Immature natural killer cell (primary cell): ENCODE results near the gene TTBK2. TPM values are rescaled to one million over a fixed set of nuclear protein-coding genes. Genes with fewer than 3 reads are reported as not detected.

Experiments used
- DNase-seq, 3 donors: peaks; one replicate each; pipeline ENCODE4 v3.0.0; 2022; ENCODE audit warnings: mixed read lengths in 1 of 3
- H3K27ac Mint-ChIP-seq, 6 donors: one replicate each; pipeline ENCODE4 v1.8.0; 2020; ENCODE audit warnings: mixed read lengths in 6 of 6, mild to moderate bottlenecking in 5 of 6, inconsistent platforms in 4 of 6, moderate library complexity in 3 of 6
- H3K27me3 Mint-ChIP-seq, 3 donors: one replicate each; pipeline ENCODE4 v1.8.0; 2020 to 2021; ENCODE audit warnings: low read depth in 3 of 3, mild to moderate bottlenecking in 3 of 3, mixed read lengths in 3 of 3, moderate library complexity in 3 of 3, inconsistent platforms in 1 of 3
- H3K36me3 Mint-ChIP-seq, 3 donors: one replicate each; pipeline ENCODE4 v1.8.0; 2020; ENCODE audit warnings: mixed read lengths in 3 of 3, inconsistent platforms in 2 of 3, mild to moderate bottlenecking in 2 of 3
- H3K4me1 Mint-ChIP-seq, 2 donors: one replicate each; pipeline ENCODE4 v1.8.0; 2020; ENCODE audit warnings: inconsistent platforms in 2 of 2, mild to moderate bottlenecking in 2 of 2, mixed read lengths in 2 of 2, moderate library complexity in 1 of 2
- H3K4me3 Mint-ChIP-seq, 5 donors: one replicate each; pipeline ENCODE4 v1.8.0; 2020; ENCODE audit warnings: mild to moderate bottlenecking in 5 of 5, mixed read lengths in 5 of 5, inconsistent platforms in 3 of 5, moderate library complexity in 3 of 5
- H3K9me3 Mint-ChIP-seq, 6 donors: one replicate each; pipeline ENCODE4 v1.8.0; 2020; ENCODE audit warnings: mild to moderate bottlenecking in 6 of 6, mixed read lengths in 6 of 6, inconsistent platforms in 4 of 6, moderate library complexity in 3 of 6
- polyA plus RNA-seq, 3 donors: library from polyadenylated mRNA; unstranded; fragments of 300-500 nt; fragmentation: Illumina TruSeq; gene quantifications; one replicate each; pipeline ENCODE4 v1.2.3, GENCODE V29; 2021

Gene TTBK2
- polyA plus RNA-seq, 3 donors from 2014 or later = 5.1 to 11.0 (median 5.9) TPM

- no peaks in the 10 kb centered on the region for H3K4me1 Mint-ChIP-seq
- H3K27ac Mint-ChIP-seq = peak overlapping the region in 2 of 6 donors; percentile 34 to 39
- H3K9me3 Mint-ChIP-seq = no peaks in the 10 kb centered on the region
- H3K4me3 Mint-ChIP-seq = no peak overlapping the region
- H3K36me3 Mint-ChIP-seq = peaks cover 5 to 12% (median 11%) of the 10 kb centered on the region in 3 donors
- no peak for DNase-seq
- H3K27me3 Mint-ChIP-seq = peaks cover 0 to 2% (median 0%) of the 10 kb centered on the region in 3 donors
Measured at GRCh38 chr15:42719043-42719442, 201.5 kb downstream of the TTBK2 start.

GRCh38 chr15:42716626-42717025 is 204.0 kb downstream of the TTBK2 start:
- Mint-ChIP-seq H3K27me3 (peaks cover 0 to 2% (median 0%) of the 10 kb centered on the region in 3 donors), H3K36me3 (peaks cover 5 to 11% (median 8%) of the 10 kb centered on the region in 3 donors), H3K4me3 (no peak overlapping the region), H3K4me1 (no peaks in the 10 kb centered on the region), H3K27ac (peak overlapping the region in 1 of 6 donors; percentile 28), H3K9me3 (no peaks in the 10 kb centered on the region)
- no peak for DNase-seq

DNA sequence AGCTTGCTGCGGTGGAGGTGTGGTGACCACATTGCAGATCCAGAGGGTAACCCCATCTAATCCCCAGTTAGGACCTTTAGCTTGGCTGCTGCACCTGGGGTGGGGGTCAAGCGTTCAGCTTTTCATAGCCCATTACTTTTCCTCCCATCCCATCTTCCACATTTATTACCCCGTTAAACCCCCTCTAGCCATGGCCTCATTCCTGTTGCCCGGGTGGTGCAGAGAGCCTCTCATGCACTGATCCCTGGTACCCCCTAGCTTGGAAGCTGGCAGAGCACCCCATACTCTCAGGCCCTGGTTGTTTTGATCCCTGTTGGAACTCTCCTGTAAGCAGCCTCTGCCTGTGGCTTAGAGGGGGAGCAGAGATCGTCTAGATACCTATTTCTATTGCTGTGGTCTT is 204.5 kb downstream of the TTBK2 start:
- peaks cover 5 to 11% (median 8%) of the 10 kb centered on the region in 3 donors for H3K36me3 Mint-ChIP-seq
- H3K27me3 Mint-ChIP-seq = peaks cover 0 to 2% (median 0%) of the 10 kb centered on the region in 3 donors
- no peak overlapping the region for H3K4me3 Mint-ChIP-seq
- no peaks in the 10 kb centered on the region for H3K9me3 Mint-ChIP-seq
- H3K4me1 Mint-ChIP-seq = no peaks in the 10 kb centered on the region
- DNase-seq = no peak
- H3K27ac Mint-ChIP-seq = no peak overlapping the region

GRCh38 chr15:42712584-42712983 is 208.0 kb downstream of the TTBK2 start:
- Mint-ChIP-seq H3K27me3 (peaks cover 0 to 2% (median 0%) of the 10 kb centered on the region in 3 donors), H3K27ac (no peak overlapping the region), H3K9me3 (no peaks in the 10 kb centered on the region), H3K36me3 (peaks cover 0 to 6% (median 0%) of the 10 kb centered on the region in 3 donors), H3K4me3 (no peak overlapping the region), H3K4me1 (no peaks in the 10 kb centered on the region)
- DNase-seq = no peak

DNA sequence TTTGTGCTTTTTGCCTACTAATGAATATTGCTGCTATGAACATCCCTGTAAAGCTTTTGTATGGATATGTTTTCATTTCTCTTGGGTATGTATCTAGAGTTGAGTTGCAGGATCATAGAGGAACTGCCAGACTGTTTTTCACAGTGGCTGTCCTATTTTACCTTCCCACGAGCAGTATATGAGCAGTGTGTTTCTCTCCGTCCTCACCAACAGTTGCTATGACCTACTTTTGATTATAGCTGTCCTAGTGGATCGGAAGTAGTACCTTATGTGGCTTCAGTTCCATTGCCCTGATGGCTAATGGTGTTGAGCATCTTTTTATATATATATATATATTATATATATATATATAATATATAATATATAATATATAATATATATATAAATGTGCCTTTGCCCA is 208.8 kb downstream of the TTBK2 start:
- Mint-ChIP-seq H3K27ac (no peak overlapping the region), H3K27me3 (peaks cover 0 to 2% (median 0%) of the 10 kb centered on the region in 3 donors), H3K4me1 (no peaks in the 10 kb centered on the region), H3K36me3 (peaks cover 0 to 6% (median 0%) of the 10 kb centered on the region in 3 donors), H3K9me3 (no peaks in the 10 kb centered on the region), H3K4me3 (no peak overlapping the region)
- no peak for DNase-seq

DNA sequence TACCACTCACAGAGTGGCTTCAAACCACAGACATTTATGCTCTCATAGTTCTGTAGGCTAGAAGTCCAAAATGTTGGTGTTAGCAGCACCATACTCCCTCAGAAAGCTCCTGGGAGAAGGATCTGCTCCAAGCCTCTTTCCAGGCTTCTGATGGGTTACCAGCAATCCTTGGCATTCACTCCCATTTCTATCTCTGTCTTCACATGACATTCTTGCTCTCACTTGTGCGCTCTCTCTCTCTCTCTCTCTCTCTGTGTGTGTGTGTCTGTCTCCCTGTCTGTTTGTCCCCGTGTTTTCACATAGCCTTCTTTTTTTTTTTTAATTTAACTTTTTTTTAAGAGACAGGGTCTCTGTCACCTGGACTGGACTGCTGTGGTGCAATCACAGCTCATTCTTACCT is 209.9 kb downstream of the TTBK2 start:
- H3K4me3 Mint-ChIP-seq = no peak overlapping the region
- no peaks in the 10 kb centered on the region for H3K9me3 Mint-ChIP-seq
- peaks cover 0 to 6% (median 0%) of the 10 kb centered on the region in 3 donors for H3K36me3 Mint-ChIP-seq
- no peaks in the 10 kb centered on the region for H3K4me1 Mint-ChIP-seq
- H3K27ac Mint-ChIP-seq = no peak overlapping the region
- H3K27me3 Mint-ChIP-seq = peaks cover 0 to 2% (median 0%) of the 10 kb centered on the region in 3 donors
- DNase-seq = no peak

GRCh38 chr15:42707873-42708544 is 212.6 kb downstream of the TTBK2 start:
- Mint-ChIP-seq H3K36me3 (peaks cover 0 to 6% (median 3%) of the 10 kb centered on the region in 3 donors), H3K9me3 (no peaks in the 10 kb centered on the region), H3K27me3 (peaks cover 0 to 2% (median 2%) of the 10 kb centered on the region in 3 donors), H3K4me1 (peaks cover 0 to 1% of the 10 kb centered on the region in 2 donors), H3K27ac (no peak overlapping the region), H3K4me3 (no peak overlapping the region)
- DNase-seq = no peak

DNA sequence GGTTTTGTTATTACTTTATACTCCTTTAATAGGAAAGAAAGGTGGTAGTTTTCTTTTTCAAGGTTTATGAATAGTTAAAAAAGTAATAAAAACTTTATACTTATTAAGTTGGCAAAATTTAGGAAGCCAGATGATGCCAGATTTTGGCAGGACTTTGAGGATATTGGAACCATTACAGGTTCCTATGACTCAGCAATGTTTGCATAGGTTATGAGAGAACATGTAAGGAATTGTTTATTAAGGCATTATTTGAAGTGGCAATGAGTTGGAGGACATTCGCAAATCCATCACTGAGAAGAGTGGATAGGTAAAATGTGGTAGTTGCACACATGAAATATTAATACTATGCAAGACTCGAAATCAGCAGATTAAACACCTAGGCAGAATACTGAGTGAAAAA is 213.5 kb downstream of the TTBK2 start:
- no peaks in the 10 kb centered on the region for H3K9me3 Mint-ChIP-seq
- H3K36me3 Mint-ChIP-seq = peaks cover 0 to 6% (median 3%) of the 10 kb centered on the region in 3 donors
- no peak overlapping the region for H3K4me3 Mint-ChIP-seq
- peaks cover 0 to 1% of the 10 kb centered on the region in 2 donors for H3K4me1 Mint-ChIP-seq
- no peak overlapping the region for H3K27ac Mint-ChIP-seq
- peaks cover 0 to 2% (median 2%) of the 10 kb centered on the region in 3 donors for H3K27me3 Mint-ChIP-seq
- no peak for DNase-seq

DNA sequence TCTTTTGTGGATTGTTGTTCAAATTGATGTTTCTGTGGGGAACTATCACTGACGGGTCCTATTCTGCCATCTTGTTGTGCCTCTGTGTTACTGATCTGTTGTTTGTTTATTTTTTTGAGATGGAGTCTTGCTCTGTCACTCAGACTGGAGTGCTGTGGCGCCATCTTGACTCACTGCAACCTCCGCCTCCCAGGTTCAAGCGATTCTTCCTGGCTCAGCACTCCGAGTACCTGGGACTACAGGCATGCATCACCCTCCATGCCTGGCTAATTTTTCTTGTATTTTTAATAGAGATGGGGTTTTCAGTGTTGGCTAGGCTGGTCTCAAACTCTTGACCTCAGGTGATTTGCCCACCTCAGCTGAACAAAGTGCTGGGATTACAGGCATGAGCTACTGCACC is 215.2 kb downstream of the TTBK2 start:
- Mint-ChIP-seq H3K4me3 (no peak overlapping the region), H3K36me3 (peaks cover 3 to 4% (median 3%) of the 10 kb centered on the region in 3 donors), H3K27me3 (peaks cover 0 to 2% (median 2%) of the 10 kb centered on the region in 3 donors), H3K27ac (no peak overlapping the region), H3K4me1 (peaks cover 0 to 1% of the 10 kb centered on the region in 2 donors), H3K9me3 (no peaks in the 10 kb centered on the region)
- no peak for DNase-seq

DNA sequence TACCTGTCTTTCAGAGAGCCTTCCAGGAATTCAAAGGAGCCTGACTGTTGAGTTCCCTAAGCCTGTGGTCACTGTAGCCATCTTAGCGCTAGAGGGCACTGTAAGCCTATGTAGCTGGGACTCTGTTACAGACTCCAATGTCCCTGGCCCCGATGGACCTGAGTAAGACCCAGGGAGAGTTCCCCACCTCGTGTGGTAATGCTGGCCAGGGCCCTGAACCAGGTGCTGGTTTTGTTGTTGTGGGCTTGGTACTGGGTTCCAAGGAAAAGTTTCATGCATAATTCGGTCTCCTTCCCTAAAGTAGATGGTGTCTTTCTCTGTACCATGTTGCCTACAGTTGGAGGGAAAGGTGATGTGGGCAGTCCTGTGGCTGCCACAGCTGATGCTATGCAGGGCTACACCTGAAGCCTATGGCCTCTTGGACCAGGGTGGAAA is 216.1 kb downstream of the TTBK2 start:
- peaks cover 0 to 1% of the 10 kb centered on the region in 2 donors for H3K4me1 Mint-ChIP-seq
- DNase-seq = peak; percentile 32 to 51 (median 51)
- peaks cover 3 to 8% (median 4%) of the 10 kb centered on the region in 3 donors for H3K36me3 Mint-ChIP-seq
- no peak overlapping the region for H3K4me3 Mint-ChIP-seq
- peaks cover 0 to 2% (median 2%) of the 10 kb centered on the region in 3 donors for H3K27me3 Mint-ChIP-seq
- no peaks in the 10 kb centered on the region for H3K9me3 Mint-ChIP-seq
- H3K27ac Mint-ChIP-seq = no peak overlapping the region

DNA sequence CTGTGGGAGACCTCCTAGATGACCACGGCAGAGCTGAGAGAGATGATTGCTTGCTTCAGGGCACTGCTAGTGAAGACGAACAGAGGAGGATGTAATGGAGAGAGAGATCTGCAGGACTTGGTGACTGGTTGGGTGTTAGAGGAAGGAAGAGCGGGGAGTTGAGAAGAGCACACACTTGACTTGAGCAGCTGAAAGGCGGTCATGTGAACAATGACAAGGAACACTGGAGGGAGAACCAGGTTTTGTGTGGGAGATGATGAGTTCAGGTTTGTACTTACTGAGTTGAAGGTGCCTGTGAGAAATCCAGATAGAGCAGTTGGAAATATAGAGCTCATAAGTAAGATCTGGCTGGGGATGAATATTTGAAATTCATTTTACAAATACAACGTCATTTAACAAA is 224.0 kb downstream of the TTBK2 start:
- Mint-ChIP-seq H3K27ac (peak overlapping the region in 3 of 6 donors; percentile 8 to 28 (median 11)), H3K9me3 (no peaks in the 10 kb centered on the region), H3K4me3 (no peak overlapping the region), H3K36me3 (peaks cover 7 to 23% (median 12%) of the 10 kb centered on the region in 3 donors), H3K27me3 (no peaks in the 10 kb centered on the region), H3K4me1 (peaks cover 3% of the 10 kb centered on the region in 2 donors)
- DNase-seq = no peak

DNA sequence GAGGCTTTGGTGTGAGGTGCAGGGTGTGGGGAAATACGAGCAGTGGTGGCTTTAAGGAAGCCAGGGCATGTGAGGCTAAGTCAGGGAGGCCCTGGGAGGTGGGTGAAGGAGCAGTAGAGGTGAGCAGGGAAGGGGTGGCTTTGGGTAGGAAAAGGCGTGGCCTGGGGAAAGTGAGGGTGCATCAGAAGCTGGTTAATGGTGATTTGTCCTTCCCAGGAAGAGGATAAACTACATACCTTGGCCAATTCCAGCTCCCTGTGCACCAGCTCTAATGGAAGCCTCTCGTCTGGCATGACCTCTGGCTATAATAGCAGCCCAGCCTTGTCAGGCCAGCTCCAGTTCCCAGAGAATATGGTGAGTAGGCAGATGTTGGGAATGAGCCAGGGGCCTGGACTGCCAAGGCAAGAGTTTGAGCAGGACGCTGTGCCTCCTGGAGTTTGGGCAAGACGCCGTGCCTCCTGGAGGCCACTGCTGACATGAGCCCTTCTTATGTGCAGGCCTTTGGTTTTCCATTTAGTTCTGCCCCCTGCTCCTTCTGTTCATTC is 225.0 kb downstream of the TTBK2 start:
- peaks cover 7 to 21% (median 8%) of the 10 kb centered on the region in 3 donors for H3K36me3 Mint-ChIP-seq
- H3K4me3 Mint-ChIP-seq = no peak overlapping the region
- peak overlapping the region in 1 of 6 donors; percentile 7 for H3K27ac Mint-ChIP-seq
- DNase-seq = no peak
- no peaks in the 10 kb centered on the region for H3K27me3 Mint-ChIP-seq
- peaks cover 14% of the 10 kb centered on the region in 2 donors for H3K4me1 Mint-ChIP-seq
- H3K9me3 Mint-ChIP-seq = no peaks in the 10 kb centered on the region

DNA sequence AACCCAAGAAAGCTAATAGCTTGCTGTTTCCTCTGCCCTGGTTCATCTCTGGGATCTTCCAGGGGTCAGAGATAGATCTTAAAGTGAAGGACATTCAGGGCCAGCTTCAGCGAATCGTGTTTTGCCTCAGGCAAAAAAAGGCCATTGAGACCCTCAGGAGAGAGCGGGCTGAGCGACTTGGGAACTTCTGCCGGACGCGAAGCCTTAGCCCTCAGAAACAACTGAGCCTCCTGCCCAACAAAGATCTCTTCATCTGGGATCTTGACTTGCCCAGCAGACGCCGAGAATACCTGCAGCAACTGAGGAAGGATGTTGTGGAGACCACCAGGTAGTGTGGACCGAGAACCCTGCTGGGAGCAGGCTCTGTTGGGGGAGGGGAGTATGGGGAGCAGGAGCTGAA is 226.2 kb downstream of the TTBK2 start:
- Mint-ChIP-seq H3K36me3 (peaks cover 7 to 15% (median 10%) of the 10 kb centered on the region in 3 donors), H3K27ac (no peak overlapping the region), H3K27me3 (peaks cover 0 to 2% (median 0%) of the 10 kb centered on the region in 3 donors), H3K4me3 (no peak overlapping the region), H3K9me3 (no peaks in the 10 kb centered on the region), H3K4me1 (peaks cover 18 to 25% of the 10 kb centered on the region in 2 donors)
- no peak for DNase-seq

- peaks cover 7 to 15% (median 10%) of the 10 kb centered on the region in 3 donors for H3K36me3 Mint-ChIP-seq
- no peak for DNase-seq
- no peak overlapping the region for H3K27ac Mint-ChIP-seq
Measured at GRCh38 chr15:42693942-42694341, 226.6 kb downstream of the TTBK2 start.

More at GRCh38 chr15:42693942-42694341, 226.6 kb downstream of the TTBK2 start:
- no peaks in the 10 kb centered on the region for H3K9me3 Mint-ChIP-seq
- H3K4me3 Mint-ChIP-seq = no peak overlapping the region
- peaks cover 0 to 2% (median 0%) of the 10 kb centered on the region in 3 donors for H3K27me3 Mint-ChIP-seq
- H3K4me1 Mint-ChIP-seq = peaks cover 18 to 25% of the 10 kb centered on the region in 2 donors
